ENCODE results near the gene RREB1.
A peak's percentile ranks its signal among the peaks of the same experiment; 100 is the strongest.

Gene RREB1, protein sequence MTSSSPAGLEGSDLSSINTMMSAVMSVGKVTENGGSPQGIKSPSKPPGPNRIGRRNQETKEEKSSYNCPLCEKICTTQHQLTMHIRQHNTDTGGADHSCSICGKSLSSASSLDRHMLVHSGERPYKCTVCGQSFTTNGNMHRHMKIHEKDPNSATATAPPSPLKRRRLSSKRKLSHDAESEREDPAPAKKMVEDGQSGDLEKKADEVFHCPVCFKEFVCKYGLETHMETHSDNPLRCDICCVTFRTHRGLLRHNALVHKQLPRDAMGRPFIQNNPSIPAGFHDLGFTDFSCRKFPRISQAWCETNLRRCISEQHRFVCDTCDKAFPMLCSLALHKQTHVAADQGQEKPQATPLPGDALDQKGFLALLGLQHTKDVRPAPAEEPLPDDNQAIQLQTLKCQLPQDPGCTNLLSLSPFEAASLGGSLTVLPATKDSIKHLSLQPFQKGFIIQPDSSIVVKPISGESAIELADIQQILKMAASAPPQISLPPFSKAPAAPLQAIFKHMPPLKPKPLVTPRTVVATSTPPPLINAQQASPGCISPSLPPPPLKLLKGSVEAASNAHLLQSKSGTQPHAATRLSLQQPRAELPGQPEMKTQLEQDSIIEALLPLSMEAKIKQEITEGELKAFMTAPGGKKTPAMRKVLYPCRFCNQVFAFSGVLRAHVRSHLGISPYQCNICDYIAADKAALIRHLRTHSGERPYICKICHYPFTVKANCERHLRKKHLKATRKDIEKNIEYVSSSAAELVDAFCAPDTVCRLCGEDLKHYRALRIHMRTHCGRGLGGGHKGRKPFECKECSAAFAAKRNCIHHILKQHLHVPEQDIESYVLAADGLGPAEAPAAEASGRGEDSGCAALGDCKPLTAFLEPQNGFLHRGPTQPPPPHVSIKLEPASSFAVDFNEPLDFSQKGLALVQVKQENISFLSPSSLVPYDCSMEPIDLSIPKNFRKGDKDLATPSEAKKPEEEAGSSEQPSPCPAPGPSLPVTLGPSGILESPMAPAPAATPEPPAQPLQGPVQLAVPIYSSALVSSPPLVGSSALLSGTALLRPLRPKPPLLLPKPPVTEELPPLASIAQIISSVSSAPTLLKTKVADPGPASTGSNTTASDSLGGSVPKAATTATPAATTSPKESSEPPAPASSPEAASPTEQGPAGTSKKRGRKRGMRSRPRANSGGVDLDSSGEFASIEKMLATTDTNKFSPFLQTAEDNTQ (N-terminal part only)

DNA sequence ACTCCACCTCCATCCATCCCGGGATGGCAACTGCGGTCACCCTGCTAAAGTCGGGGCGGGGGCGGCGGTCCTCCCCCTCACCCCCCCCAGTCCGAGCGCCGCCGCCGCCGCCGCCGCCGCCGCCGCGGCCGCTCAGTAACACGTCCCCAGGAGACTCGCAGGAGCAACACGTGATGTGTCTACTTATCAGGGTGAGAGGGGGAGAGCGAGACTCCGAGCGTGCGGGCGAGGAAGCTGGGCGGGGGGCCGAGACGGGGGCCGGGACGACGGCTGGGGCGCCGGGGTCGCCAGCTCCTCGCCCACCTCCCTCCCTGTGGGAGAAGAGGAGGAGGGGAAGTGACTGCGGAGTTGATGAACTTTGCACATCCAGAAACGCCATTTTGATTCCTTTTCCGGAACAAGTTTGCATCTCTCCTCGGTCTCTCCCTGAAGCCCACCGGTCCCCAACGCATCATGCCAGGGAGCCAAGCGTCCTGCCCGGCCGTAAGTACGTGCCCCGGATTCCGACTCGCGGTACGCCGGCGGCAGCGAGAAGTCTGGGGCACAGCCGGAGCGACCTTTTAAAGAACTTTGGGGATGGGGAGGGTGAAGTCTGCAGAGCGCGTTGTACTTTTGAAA, at the start of gene RREB1:
Gene RREB1 (plus strand): TSS at position 384 of the 618 bp plus-strand sequence. CDS start 73,951 bp downstream, outside the sequence.
- DNase-seq, result no peak

DNA sequence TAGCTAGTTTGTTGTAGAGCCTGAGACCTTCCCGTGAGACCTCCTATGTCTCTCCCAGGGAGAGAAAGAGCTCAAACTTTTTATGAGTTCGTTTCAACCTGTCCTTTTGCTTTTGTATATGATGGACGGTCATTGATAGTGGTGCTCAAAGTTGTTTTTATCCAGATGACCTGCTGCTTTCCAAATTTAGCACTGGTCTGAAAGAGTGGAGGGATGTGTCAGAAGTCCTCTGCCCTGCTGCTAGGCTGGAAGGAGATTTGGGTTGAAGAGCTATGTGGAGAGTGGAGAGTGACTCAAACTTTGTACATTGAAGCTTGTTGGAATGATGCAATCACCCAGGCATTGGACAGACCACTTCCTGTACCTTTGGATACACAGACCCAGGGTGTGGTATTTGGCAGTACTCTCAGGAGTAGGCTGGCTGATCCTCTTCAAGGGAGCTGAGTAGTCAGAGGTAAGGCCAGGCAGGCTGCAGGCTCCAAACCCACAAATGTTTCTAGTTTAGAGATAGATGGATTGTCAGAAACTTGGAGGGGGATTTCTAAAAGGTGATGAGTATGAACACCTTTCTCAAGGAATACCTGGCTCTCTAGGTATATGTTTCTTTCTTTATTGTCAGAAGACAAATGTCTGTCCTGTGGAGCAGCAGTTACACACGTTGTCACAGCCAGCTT, 49.4 kb upstream of the RREB1 start:
- no peak for DNase-seq

- no peak for DNase-seq
Observed at GRCh38 chr6:7060769-7061516, 46.8 kb upstream of the RREB1 start.

DNA sequence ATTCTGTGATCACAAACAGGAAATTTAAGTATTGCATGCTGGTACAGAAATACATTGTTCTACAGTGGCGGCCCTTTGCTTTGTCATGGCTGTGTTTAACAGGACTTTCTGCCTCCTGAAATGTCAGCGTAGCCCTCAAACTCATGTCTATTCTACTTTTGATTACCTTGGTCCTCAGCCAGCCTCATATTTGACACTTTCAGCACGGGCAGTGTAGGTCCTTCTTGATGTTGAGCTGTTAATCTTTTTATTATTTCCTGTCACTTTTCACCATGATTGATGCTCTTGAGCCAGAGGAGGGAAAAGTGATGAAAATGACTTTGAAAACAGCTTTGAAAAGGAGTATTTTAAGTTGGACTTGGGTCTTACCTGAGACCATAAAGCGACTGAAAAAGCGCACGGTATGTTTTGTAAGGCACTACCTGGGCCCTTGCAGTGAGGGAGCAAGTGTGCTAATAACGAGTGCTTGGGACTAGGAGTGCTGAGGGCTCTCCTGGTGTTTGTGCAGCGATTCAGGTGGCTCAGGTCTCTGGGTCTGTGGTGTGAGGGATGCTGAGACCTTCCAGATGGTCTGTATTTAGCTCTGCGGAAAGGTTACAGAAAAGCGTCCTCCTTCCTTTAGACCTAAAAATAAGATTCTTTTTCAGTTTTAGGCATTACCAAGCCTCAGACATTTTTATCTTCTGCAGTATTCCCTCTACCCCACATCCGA, 45.2 kb upstream of the RREB1 start:
- DNase-seq, result no peak

DNA sequence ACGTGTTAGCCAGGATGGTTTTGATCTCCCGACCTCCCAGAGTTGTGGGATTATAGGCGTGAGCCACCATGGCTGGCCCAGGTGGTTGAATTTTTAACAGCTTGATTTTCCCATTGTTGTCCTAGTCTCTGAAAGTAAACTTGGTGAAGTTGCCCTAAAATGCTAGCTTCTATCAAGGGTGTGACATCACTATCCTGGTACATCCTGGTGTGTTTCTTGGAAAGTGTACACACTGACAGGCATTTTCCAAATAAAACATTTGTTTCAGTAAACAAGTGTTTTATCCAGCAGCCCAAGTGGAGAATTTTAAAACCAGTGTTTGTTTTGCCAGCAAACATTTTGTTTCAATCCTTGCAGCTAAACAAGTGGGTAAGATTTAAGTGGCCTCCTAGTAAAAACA, 40.5 kb upstream of the RREB1 start:
- DNase-seq, result no peak

DNA sequence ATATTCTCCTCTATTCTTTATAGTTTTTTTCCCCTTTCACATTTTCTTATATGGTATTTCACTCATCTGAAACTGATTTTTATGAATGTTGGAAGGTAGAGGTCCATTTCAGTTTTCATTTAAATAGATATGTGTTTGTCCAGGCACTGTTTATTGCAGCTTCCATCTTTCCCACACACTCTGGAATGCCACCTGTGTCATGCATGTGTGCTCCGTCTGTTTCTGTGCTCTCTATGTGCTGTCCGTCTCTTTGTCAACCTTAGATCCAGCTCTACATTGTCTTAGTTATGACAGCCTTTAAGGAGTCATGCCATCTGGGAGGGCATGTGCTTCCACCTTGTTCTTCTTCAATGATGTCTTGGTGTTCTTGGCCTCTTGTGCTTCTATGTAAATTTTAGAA, 36.4 kb upstream of the RREB1 start:
- no peak for DNase-seq

- no peak for DNase-seq
Observed at GRCh38 chr6:7073082-7073820, 34.5 kb upstream of the RREB1 start.

DNA sequence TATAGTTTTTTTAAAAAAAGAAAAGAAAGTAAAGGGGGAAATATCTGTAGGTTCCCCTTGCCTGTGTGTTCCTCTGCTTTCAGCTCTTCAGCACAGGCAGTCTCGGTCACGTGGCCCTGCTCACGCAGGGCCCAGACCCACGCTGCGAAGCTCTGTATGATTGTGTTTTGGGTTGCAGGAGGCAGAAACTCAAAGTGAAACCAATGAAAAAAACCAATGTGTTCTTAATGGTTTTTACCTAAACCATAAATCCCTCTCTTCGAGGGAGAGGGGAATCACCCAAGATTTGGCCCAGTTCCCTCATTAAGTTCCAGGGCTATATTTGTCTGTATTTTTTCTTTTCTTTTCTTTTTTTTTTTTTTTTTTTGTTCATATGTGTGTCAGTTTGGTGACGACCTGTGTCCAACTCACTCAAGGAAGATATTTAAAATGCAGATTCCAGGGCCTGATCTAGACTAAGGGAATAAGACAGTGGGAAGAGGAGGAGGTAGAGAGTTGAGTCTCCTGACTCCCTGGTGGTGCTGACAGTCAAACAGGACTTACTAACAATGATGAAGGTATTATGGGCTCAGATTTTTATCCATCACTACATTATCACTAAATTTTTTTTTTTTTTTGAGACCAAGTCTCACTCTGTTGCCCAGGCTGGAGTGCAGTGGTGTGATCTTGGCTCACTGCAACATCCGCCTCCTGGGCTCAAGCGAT, 33.8 kb upstream of the RREB1 start:
- DNase-seq, result peak; percentile 6

GRCh38 chr6:7074870-7075269, 32.9 kb upstream of the RREB1 start:
- no peak for DNase-seq

DNA sequence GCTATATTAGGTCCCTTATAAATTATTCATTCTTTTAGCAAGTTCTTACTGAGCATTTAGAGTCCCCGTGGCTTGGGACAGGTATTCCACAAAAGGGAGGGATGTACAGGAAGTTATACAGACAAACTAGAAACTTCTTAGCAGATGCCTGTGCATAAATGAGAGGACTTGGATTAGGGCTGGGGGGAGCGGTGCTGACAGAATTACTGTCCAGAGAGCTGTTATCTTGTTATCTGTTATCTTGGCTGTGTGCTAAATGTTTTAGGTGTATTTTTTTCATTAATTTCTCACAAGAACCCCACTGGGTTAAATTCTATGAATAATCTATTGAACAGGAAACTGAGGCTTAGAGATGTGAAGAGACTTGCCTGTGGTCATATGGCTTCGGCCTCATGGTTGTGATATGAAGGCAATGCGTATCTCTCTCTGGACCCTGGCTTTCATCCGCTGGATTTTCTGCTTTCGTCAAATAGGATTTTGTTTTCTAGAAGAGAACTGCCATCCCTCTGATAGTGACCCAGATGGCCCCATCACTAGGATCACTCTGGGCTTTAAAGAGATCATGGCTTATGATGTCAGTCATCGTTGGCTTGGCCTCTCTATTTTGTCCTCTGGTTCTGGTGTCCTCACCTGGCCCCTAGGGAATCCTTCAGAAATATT, 32.3 kb upstream of the RREB1 start:
- no peak for DNase-seq

GRCh38 chr6:7077856-7078255, 29.9 kb upstream of the RREB1 start:
- no peak for DNase-seq

DNA sequence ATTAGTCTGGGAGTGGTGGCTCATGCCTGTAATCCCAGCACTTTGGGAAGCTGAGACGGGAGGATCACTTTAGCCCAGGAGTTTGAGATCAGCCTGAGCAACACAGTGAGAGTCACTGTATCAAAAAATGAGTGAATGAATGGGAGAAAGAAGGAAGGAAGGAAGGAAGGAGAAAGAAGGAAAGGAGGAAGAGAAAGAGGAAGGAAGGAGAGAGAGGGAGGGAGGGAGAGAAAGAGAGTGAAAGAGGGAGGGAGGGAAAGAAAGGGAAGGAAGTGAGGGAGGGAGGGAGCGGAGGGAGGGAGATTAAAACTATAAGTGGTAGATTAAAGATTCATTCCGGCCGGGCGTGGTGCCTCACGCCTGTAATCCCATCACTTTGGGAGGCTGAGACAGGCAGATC, 28.9 kb upstream of the RREB1 start:
- no peak for DNase-seq

DNA sequence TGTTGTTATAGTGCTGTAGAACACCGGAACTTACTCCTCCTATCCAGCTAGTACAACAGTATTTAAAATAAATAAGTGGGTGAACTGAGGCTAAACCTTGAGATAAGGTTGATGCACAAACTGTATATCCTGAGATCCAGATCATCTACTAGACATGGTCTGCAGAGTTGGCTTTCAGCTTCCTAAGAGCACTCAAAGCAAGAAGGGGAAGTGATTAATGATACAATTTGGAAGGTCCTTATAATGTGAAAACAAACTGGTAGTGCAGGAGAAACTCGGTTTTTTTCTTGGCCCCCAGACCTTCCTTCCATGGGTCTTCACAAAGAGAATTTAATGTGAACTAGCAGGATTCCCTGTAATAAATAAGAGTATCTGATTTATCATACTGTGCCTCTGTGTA, 27.4 kb upstream of the RREB1 start:
- no peak for DNase-seq

DNA sequence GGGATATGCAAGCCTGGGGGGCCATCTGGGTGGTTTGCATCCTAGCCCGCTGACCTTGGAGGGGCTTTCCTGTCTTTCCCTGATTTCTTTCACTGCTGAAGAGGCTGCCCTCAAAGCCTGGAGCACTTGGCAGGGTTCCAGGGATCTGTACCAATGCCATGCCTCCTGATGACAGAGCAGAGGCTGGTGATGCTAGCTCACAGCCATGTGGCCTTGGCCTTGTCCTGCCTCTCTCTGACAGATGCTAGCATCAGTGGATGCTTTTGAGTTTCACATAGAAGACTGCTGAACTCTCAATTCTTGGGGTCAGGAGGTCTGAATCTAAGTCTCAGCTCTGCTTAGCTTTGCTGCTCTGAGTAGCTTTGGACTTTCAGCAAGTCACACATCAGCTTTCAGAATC, 21.9 kb upstream of the RREB1 start:
- DNase-seq, result no peak

DNA sequence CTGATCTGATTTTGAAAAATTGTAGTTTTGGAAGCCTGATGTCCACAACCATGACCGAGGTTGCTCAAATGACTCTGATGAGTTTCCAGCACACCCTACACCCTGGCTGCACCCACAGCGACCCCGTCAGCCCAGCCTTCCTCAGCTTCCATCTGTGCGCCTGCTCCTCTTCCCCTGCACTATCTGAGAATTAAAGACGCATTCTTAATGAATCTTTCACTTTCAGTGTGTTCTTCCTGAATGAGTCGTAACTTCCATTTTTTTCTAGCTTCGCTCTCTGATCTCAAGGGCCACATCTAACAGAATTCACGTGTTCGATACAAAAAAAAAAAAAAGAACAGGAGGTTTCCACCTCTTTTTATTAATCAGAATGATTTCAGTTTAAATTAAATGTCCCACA, 21.3 kb upstream of the RREB1 start:
- no peak for DNase-seq

DNA sequence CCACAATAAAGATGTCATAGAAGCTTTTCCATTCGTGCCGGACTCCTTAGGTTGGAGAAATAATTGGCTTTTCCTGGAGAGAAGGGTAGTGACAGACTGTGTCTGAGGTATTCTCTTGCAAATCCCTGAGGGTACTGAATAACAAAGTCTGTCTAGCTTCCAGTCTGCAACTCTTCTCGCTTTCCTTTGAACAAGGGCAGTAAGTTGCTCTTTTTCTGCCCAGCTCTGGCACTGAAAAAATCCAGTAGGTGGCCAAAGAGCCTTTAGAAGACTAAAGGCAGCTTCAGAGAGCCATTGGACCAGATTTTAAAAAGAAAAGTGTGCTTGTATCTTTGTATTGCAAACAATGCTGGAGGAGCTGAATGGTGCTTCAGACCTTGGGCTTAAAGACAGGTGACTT, 20.7 kb upstream of the RREB1 start:
- peak; percentile 32 for DNase-seq

DNA sequence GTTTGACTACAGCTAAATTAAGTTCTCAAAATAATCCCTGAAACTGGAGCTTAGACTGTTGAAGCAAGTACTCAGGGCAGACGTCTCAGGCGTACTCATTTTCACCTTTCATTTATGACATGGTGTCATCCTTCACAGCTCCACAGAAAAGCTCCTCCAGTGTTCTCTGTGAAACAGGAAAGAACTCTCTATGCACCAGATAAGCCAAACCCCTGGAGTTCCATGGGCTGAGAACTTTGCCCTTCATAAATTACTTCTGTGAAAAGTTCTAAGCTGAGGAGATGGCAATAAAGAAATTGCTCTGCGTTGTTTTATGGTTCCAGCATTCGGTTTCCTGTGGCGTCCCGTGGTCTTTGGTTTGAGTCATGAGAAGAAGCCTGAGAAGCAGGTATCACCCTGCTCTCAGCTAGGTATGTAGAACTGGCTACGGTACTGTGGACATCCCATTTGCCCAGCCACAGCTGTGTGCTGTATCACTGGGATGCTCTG, 20.2 kb upstream of the RREB1 start:
- no peak for DNase-seq

GRCh38 chr6:7088076-7088742, 19.6 kb upstream of the RREB1 start:
- no peak for DNase-seq
